ENCODE measurements around the gene CLDN6. TPM values are rescaled to one million over a fixed set of nuclear protein-coding genes. Genes with fewer than 3 reads are reported as not detected.

The CLDN6 gene
- total and polyA plus RNA-seq, 2 of the 13 experiments (the other 11 are each of a cell fraction or from before 2014, with no cell fraction given) = 5.9 to 7.6 TPM

DNA sequence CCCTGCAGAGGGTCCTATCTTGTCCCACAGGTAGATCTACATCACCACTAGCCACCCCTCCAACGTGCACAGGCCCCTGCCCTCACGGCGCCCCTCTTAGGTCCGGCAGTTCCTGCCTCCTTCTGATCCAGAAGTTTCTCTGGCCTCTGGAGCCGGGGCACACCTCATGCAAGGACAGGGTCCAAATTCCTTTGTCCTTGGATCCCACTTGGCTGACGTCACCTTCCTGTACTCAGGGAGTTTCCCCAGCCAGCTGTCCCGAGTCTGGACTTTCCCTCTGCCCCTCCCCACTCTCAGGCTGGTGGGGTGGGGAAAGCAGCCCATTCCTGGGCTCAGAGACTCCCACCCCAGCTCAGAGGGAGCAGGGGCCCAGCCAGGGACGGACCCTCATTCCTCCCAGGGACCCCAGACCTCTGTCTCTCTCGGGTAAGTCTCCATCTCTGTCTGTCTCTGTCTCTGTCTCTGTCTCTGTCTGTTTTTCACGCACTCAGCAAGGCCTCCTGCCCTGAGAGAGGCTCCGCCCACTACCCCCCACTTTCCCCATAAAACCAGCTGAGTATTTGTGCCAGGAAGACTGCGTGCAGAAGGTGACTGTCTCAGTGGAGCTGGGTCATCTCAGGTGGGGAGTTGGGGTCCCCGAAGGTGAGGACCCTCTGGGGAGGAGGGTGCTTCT, 47.2 kb upstream of the CLDN6 start, which contains the start of gene IL32 (continued):
- peak; percentile 80 for TF ChIP-seq SAFB2 (CRISPR knock-in tag; IDR thresholded peaks at IDR 0.05; ENCODE audit: borderline replicate concordance, low read depth)
- TF ChIP-seq ZNF343 (CRISPR knock-in tag; IDR thresholded peaks at IDR 0.05) = peak; percentile 59; the same call in 1 of the 2 replicates
- TF ChIP-seq, protein P1, sequence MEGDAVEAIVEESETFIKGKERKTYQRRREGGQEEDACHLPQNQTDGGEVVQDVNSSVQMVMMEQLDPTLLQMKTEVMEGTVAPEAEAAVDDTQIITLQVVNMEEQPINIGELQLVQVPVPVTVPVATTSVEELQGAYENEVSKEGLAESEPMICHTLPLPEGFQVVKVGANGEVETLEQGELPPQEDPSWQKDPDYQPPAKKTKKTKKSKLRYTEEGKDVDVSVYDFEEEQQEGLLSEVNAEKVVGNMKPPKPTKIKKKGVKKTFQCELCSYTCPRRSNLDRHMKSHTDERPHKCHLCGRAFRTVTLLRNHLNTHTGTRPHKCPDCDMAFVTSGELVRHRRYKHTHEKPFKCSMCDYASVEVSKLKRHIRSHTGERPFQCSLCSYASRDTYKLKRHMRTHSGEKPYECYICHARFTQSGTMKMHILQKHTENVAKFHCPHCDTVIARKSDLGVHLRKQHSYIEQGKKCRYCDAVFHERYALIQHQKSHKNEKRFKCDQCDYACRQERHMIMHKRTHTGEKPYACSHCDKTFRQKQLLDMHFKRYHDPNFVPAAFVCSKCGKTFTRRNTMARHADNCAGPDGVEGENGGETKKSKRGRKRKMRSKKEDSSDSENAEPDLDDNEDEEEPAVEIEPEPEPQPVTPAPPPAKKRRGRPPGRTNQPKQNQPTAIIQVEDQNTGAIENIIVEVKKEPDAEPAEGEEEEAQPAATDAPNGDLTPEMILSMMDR (CRISPR knock-in tag; IDR thresholded peaks at IDR 0.05) = 0 out of 2 replicates have a peak, but pooled peaks have one; percentile 8
- TF ChIP-seq, protein P2, sequence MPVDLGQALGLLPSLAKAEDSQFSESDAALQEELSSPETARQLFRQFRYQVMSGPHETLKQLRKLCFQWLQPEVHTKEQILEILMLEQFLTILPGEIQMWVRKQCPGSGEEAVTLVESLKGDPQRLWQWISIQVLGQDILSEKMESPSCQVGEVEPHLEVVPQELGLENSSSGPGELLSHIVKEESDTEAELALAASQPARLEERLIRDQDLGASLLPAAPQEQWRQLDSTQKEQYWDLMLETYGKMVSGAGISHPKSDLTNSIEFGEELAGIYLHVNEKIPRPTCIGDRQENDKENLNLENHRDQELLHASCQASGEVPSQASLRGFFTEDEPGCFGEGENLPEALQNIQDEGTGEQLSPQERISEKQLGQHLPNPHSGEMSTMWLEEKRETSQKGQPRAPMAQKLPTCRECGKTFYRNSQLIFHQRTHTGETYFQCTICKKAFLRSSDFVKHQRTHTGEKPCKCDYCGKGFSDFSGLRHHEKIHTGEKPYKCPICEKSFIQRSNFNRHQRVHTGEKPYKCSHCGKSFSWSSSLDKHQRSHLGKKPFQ (CRISPR knock-in tag; IDR thresholded peaks at IDR 0.05; ENCODE audit: insufficient replicate concordance) = peak; percentile 84
- peak; percentile 23; the same call in 1 of the 2 replicates for TF ChIP-seq ZNF335 (CRISPR knock-in tag; IDR thresholded peaks at IDR 0.05)
- no peak for TF ChIP-seq PLRG1 (conservative IDR thresholded peaks at IDR 0.05)
- peak; percentile 87 for TF ChIP-seq SPEN (CRISPR knock-in tag; IDR thresholded peaks at IDR 0.05; ENCODE audit: low read depth)
- no peak for TF ChIP-seq ZNF7 (CRISPR knock-in tag; IDR thresholded peaks at IDR 0.05)
- no peak for TF ChIP-seq ZFP36 (IDR thresholded peaks at IDR 0.05; ENCODE audit: borderline replicate concordance, low read depth, low read length, partially characterized antibody)
- TF ChIP-seq, protein P3, sequence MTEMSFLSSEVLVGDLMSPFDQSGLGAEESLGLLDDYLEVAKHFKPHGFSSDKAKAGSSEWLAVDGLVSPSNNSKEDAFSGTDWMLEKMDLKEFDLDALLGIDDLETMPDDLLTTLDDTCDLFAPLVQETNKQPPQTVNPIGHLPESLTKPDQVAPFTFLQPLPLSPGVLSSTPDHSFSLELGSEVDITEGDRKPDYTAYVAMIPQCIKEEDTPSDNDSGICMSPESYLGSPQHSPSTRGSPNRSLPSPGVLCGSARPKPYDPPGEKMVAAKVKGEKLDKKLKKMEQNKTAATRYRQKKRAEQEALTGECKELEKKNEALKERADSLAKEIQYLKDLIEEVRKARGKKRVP (CRISPR knock-in tag; IDR thresholded peaks at IDR 0.05) = peak in 1 of 2 experiments; percentile 60; a peak in 2 of 4 replicates
- TF ChIP-seq, protein P4, sequence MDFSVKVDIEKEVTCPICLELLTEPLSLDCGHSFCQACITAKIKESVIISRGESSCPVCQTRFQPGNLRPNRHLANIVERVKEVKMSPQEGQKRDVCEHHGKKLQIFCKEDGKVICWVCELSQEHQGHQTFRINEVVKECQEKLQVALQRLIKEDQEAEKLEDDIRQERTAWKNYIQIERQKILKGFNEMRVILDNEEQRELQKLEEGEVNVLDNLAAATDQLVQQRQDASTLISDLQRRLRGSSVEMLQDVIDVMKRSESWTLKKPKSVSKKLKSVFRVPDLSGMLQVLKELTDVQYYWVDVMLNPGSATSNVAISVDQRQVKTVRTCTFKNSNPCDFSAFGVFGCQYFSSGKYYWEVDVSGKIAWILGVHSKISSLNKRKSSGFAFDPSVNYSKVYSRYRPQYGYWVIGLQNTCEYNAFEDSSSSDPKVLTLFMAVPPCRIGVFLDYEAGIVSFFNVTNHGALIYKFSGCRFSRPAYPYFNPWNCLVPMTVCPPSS (IDR thresholded peaks at IDR 0.05) = no peak
- TF ChIP-seq ZNF772 (CRISPR knock-in tag; IDR thresholded peaks at IDR 0.05) = peak; percentile 92
- TF ChIP-seq KLF6 (CRISPR knock-in tag; IDR thresholded peaks at IDR 0.05) = peak; percentile 72; the same call in 1 of the 2 replicates
- peak; percentile 45 for TF ChIP-seq FOXA3 (CRISPR knock-in tag; IDR thresholded peaks at IDR 0.05)
- TF ChIP-seq NFATC3 (CRISPR knock-in tag; IDR thresholded peaks at IDR 0.05) = no peak
- TF ChIP-seq ZSCAN12 (CRISPR knock-in tag; IDR thresholded peaks at IDR 0.05) = no peak
- peak; percentile 51; the same call in 1 of the 2 replicates for TF ChIP-seq ZBTB7A (CRISPR knock-in tag; IDR thresholded peaks at IDR 0.05)
- no peak for TF ChIP-seq ZNF274 (CRISPR knock-in tag; IDR thresholded peaks at IDR 0.05)
- no peak for TF ChIP-seq ZNF326 (CRISPR knock-in tag; IDR thresholded peaks at IDR 0.05; ENCODE audit: borderline replicate concordance)
- TF ChIP-seq, protein P5, sequence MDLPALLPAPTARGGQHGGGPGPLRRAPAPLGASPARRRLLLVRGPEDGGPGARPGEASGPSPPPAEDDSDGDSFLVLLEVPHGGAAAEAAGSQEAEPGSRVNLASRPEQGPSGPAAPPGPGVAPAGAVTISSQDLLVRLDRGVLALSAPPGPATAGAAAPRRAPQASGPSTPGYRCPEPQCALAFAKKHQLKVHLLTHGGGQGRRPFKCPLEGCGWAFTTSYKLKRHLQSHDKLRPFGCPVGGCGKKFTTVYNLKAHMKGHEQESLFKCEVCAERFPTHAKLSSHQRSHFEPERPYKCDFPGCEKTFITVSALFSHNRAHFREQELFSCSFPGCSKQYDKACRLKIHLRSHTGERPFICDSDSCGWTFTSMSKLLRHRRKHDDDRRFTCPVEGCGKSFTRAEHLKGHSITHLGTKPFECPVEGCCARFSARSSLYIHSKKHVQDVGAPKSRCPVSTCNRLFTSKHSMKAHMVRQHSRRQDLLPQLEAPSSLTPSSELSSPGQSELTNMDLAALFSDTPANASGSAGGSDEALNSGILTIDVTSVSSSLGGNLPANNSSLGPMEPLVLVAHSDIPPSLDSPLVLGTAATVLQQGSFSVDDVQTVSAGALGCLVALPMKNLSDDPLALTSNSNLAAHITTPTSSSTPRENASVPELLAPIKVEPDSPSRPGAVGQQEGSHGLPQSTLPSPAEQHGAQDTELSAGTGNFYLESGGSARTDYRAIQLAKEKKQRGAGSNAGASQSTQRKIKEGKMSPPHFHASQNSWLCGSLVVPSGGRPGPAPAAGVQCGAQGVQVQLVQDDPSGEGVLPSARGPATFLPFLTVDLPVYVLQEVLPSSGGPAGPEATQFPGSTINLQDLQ (CRISPR knock-in tag; IDR thresholded peaks at IDR 0.05) = no peak
- TF ChIP-seq NFYB (CRISPR knock-in tag; IDR thresholded peaks at IDR 0.05) = no peak
- no peak for TF ChIP-seq RBM22 (optimal IDR thresholded peaks at IDR 0.05; ENCODE audit: low read length)
